ENCODE measurements around the gene PGS1.
A peak's percentile ranks its signal among the peaks of the same experiment; 100 is the strongest.

Gene PGS1

GRCh38 chr17:78381601-78382232, 3.3 kb downstream of the PGS1 start:
- DNase-seq (ENCODE audit: low spot score in 2 of 2), result no peak
- H3K4me1 Mint-ChIP-seq, result peaks cover 47% of the 10 kb centered on the region
- H3K27me3 Mint-ChIP-seq, result no peaks in the 10 kb centered on the region
- peak overlapping the region; percentile 76 for H3K27ac Mint-ChIP-seq
- H3K36me3 Mint-ChIP-seq, result peaks cover 3% of the 10 kb centered on the region
- H3K9me3 Mint-ChIP-seq, result peaks cover under 1% of the 10 kb centered on the region
- H3K4me3 Mint-ChIP-seq, result peak overlapping the region; percentile 41
- ATAC-seq (ENCODE audit: low read depth), result peak; percentile 51

DNA sequence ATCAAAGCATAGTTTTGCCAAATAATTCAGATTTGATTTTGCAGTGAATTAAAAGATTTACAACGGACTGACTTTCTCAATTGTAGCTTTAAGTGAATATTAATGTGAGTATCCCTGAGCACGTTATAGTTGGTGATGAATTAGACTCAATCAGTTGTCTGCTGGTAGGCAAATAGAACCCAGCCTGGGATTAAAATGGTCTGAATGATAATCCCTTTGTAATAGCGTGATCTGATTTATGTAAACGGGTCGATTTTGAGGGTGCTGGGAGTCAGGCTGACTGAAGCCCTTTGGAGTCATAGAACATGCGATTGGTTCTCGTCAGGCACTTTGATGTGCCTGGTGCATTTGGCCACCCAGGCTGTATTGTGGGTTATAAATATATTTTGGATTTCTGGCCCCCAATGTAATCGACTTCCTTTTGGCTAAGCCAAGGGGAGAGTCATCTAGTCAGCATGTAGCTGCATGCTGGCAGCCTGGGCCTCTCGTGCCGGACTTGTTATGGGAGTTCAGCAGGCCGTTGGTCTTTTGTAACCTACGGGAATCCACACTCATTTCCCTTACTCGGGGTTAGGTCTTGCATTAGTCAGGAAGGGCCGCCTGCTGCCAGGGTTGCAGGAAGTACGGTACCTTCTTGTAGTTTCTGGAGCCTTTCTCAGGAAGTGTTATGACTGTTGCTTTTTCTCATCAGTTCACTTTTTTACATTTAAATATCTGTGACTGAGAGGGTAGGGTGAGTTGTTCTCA, 5.4 kb downstream of the PGS1 start:
- Mint-ChIP-seq H3K9me3 (peaks cover 2% of the 10 kb centered on the region), H3K36me3 (peaks cover 4% of the 10 kb centered on the region), H3K4me1 (peaks cover 57% of the 10 kb centered on the region), H3K27me3 (no peaks in the 10 kb centered on the region), H3K27ac (peak overlapping the region; percentile 65), H3K4me3 (peak overlapping the region; percentile 27)
- DNase-seq (ENCODE audit: low spot score in 2 of 2) (no peak), ATAC-seq (ENCODE audit: low read depth) (no peak)

- H3K36me3 Mint-ChIP-seq, result peaks cover 4% of the 10 kb centered on the region
- H3K27me3 Mint-ChIP-seq, result no peaks in the 10 kb centered on the region
- peaks cover 2% of the 10 kb centered on the region for H3K9me3 Mint-ChIP-seq
- H3K4me3 Mint-ChIP-seq, result peak overlapping the region; percentile 47
- peaks cover 54% of the 10 kb centered on the region for H3K4me1 Mint-ChIP-seq
- DNase-seq (ENCODE audit: low spot score in 2 of 2) (no peak), ATAC-seq (ENCODE audit: low read depth) (no peak)
- H3K27ac Mint-ChIP-seq, result peak overlapping the region; percentile 65
Measured at GRCh38 chr17:78384479-78385175, 6.2 kb downstream of the PGS1 start.

DNA sequence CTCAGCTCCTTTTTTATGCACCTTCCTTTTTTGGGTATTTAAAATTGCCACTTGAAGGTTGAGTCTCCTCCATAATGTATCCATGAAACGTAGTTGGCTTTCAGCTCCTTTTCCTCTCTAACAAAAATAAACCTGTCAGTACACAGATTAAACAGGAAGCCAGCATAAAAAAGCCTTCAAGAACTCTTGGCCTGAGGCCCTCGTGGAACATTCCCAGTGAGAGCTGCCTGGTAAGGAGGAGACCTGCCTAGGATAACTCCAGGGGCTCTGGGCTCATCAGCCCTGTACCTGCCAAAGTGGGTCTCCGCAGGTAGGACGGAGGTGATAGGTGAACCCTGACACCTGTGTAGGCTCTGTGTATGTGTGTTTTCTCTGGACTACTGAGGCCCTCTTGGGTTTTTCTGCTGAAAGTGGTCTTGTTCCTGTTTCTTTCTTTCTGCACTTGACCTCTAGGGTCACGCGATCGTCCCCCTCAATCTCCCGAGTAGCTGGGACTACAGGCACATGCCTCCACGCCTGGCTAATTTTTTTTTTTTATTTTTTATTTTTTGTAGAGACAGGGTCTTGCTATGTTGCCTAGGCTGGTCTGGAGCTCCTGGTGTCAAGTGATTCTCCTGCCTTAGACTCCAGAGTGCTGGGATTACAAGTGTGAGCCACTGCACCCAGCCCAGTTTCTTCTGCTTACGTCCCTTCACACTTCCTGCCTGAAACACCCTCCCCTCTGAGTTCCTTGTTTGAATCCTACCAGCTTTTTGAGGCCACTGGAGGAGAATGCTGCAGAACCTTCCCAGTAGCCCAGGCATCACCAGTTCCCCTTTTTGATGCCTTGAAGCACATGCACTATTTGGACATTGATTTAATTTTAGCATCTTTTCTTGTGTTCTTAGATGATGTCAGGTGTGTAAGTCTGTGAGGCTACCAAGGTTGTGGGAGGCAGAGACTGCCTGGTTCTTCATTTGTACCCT, 9.8 kb downstream of the PGS1 start:
- Mint-ChIP-seq H3K27ac (peak overlapping the region; percentile 62), H3K36me3 (peaks cover 3% of the 10 kb centered on the region), H3K4me1 (peaks cover 41% of the 10 kb centered on the region), H3K4me3 (peak overlapping the region; percentile 68), H3K9me3 (peaks cover 2% of the 10 kb centered on the region), H3K27me3 (no peaks in the 10 kb centered on the region)
- ATAC-seq (ENCODE audit: low read depth), result peak; percentile 75
- peak in 1 of 2 donors; percentile 33 for DNase-seq (ENCODE audit: low spot score in 2 of 2)

- no peak for ATAC-seq (ENCODE audit: low read depth)
- Mint-ChIP-seq H3K4me1 (peaks cover 35% of the 10 kb centered on the region), H3K27ac (no peak overlapping the region), H3K9me3 (peaks cover 2% of the 10 kb centered on the region), H3K27me3 (no peaks in the 10 kb centered on the region), H3K4me3 (no peak overlapping the region), H3K36me3 (peaks cover 9% of the 10 kb centered on the region)
- no peak for DNase-seq (ENCODE audit: low spot score in 2 of 2)
Measured at GRCh38 chr17:78390241-78391050, 12.0 kb downstream of the PGS1 start.

- Mint-ChIP-seq H3K36me3 (peaks cover 11% of the 10 kb centered on the region), H3K27ac (no peak overlapping the region), H3K27me3 (no peaks in the 10 kb centered on the region), H3K4me1 (peaks cover 34% of the 10 kb centered on the region), H3K9me3 (peaks cover 2% of the 10 kb centered on the region), H3K4me3 (no peak overlapping the region)
- ATAC-seq (ENCODE audit: low read depth) (no peak), DNase-seq (ENCODE audit: low spot score in 2 of 2) (no peak)
Measured at GRCh38 chr17:78391051-78391431, 12.6 kb downstream of the PGS1 start.

GRCh38 chr17:78391843-78392242, 13.4 kb downstream of the PGS1 start:
- ATAC-seq (ENCODE audit: low read depth), result no peak
- peaks cover under 1% of the 10 kb centered on the region for H3K9me3 Mint-ChIP-seq
- peaks cover 15% of the 10 kb centered on the region for H3K36me3 Mint-ChIP-seq
- H3K4me1 Mint-ChIP-seq, result peaks cover 26% of the 10 kb centered on the region
- peak overlapping the region; percentile 35 for H3K27ac Mint-ChIP-seq
- no peaks in the 10 kb centered on the region for H3K27me3 Mint-ChIP-seq
- H3K4me3 Mint-ChIP-seq, result no peak overlapping the region
- no peak for DNase-seq (ENCODE audit: low spot score in 2 of 2)

- H3K9me3 Mint-ChIP-seq, result no peaks in the 10 kb centered on the region
- H3K4me3 Mint-ChIP-seq, result no peak overlapping the region
- ATAC-seq (ENCODE audit: low read depth) (no peak), DNase-seq (ENCODE audit: low spot score in 2 of 2) (no peak)
- H3K36me3 Mint-ChIP-seq, result peaks cover 15% of the 10 kb centered on the region
- H3K27me3 Mint-ChIP-seq, result no peaks in the 10 kb centered on the region
- H3K27ac Mint-ChIP-seq, result peak overlapping the region; percentile 35
- H3K4me1 Mint-ChIP-seq, result peaks cover 25% of the 10 kb centered on the region
Measured at GRCh38 chr17:78392295-78392694, 13.8 kb downstream of the PGS1 start.

DNA sequence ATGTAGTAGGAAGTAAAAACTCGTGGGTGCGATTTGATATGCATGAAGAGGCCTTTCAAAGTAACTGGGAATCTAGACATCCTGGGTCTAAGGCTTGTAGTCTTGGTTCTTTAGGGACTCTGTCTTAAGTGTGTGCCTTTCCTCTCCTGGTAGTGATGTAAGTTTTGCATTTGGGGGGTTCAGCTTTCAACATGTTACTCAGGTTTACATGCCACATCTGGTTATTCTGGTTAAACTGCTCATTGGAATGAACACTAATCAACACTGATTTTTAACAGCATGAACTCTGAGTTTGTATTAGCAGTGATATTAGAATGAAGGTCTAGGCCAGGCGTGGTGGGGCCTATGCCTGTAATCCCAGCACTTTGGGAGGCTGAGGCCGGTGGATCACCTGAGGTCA, 15.1 kb downstream of the PGS1 start:
- Mint-ChIP-seq H3K9me3 (no peaks in the 10 kb centered on the region), H3K27ac (no peak overlapping the region), H3K4me1 (peaks cover 18% of the 10 kb centered on the region), H3K36me3 (peaks cover 20% of the 10 kb centered on the region), H3K4me3 (no peak overlapping the region), H3K27me3 (no peaks in the 10 kb centered on the region)
- DNase-seq (ENCODE audit: low spot score in 2 of 2), result no peak
- no peak for ATAC-seq (ENCODE audit: low read depth)

DNA sequence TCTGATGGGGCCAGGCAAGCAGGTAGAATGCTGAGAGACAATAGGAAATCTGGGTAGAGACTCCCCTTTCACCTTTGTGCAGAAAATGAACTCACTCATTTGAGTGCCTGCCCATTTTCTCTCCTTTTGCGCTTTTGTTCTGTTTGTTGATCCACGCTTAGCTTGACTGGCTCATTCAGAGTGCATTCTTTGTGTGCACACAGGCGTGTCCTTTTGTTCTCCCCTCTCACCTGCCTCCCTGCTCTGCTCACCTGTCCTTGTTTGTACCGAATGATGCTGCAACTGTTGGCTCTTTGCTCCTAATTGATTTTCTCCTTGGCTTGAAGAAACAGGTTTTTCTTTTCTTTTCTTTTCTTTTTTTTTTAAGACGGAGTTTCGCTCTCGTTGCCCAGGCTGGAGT, 15.8 kb downstream of the PGS1 start:
- Mint-ChIP-seq H3K36me3 (peaks cover 24% of the 10 kb centered on the region), H3K4me1 (peaks cover 16% of the 10 kb centered on the region), H3K27ac (no peak overlapping the region), H3K9me3 (no peaks in the 10 kb centered on the region), H3K27me3 (no peaks in the 10 kb centered on the region), H3K4me3 (no peak overlapping the region)
- ATAC-seq (ENCODE audit: low read depth), result no peak
- no peak for DNase-seq (ENCODE audit: low spot score in 2 of 2)

- DNase-seq (ENCODE audit: low spot score in 2 of 2) (no peak), ATAC-seq (ENCODE audit: low read depth) (no peak)
- no peak overlapping the region for H3K27ac Mint-ChIP-seq
- H3K9me3 Mint-ChIP-seq, result no peaks in the 10 kb centered on the region
- no peaks in the 10 kb centered on the region for H3K27me3 Mint-ChIP-seq
- no peak overlapping the region for H3K4me3 Mint-ChIP-seq
- peaks cover 14% of the 10 kb centered on the region for H3K4me1 Mint-ChIP-seq
- H3K36me3 Mint-ChIP-seq, result peaks cover 27% of the 10 kb centered on the region
Measured at GRCh38 chr17:78395155-78395554, 16.7 kb downstream of the PGS1 start.

DNA sequence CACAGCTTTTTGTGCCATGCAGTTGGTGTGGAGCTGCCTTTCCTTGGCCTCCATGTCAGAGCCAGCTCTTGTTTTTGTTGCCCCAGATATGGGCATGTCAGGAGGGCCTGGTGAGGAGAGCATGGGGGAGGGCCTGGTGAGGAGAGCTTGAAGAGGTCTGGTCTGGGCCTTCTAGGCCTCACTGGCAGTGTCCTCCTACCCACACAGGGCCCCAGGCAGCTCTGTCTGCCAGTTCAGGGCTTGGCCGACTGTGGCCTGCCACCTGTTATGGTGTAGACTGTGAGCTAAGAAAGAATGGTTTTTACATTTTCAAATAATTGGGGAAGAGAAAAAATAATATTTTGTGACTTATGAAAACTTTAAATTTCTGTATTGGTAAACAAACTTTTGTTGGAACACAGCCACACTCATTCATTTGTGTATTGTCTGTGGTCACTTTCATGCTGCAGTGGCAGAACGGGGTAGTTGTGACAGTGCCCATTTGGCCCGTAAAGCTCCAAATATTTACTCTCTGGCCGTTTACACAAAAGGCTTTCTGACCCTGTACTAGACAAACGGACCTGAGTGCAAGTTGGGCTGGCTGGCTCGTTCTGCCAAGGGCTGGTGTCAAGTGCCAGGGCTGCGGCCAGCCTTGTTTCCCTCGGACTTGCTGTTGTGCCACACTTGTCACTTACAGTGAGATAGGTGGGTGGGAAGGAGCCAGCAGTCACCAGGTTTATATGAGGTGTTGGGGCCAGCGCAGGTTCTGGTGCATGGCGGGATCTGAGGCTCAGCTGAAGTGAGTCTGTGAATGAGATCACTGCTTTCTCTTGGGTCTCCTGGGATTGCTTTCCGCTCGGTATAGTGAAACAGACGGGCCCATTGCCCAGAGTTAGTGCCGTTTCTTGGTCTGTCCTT, 18.2 kb downstream of the PGS1 start:
- H3K36me3 Mint-ChIP-seq, result peaks cover 27% of the 10 kb centered on the region

More for the DNA sequence above, 18.2 kb downstream of the PGS1 start:
- Mint-ChIP-seq H3K9me3 (no peaks in the 10 kb centered on the region), H3K27me3 (no peaks in the 10 kb centered on the region), H3K4me3 (no peak overlapping the region), H3K27ac (no peak overlapping the region), H3K4me1 (peaks cover 8% of the 10 kb centered on the region)
- DNase-seq (ENCODE audit: low spot score in 2 of 2) (no peak), ATAC-seq (ENCODE audit: low read depth) (no peak)

Data from memory B cell (primary cell).